ENCODE data around the gene RPS13.
"Not testable (repeated sequence)": the region's sequence is repeated elsewhere in the genome, so short reads cannot be mapped to it uniquely, and the experiment has no call there.

Gene RPS13

GRCh38 chr11:17036666-17037658 is 40.5 kb downstream of the RPS13 start:
- DNase-seq (ENCODE audit: low spot score): no peak

GRCh38 chr11:17034027-17034426 is 43.4 kb downstream of the RPS13 start:
- not testable (repeated sequence) for DNase-seq (ENCODE audit: low spot score)

- no peak for DNase-seq (ENCODE audit: low spot score)
Observed at GRCh38 chr11:17026487-17027082, 50.9 kb downstream of the RPS13 start.

- no peak for DNase-seq (ENCODE audit: low spot score)
Observed at GRCh38 chr11:17024924-17025323, 52.5 kb downstream of the RPS13 start.

All from AG08395 (cell line).